ENCODE measurements around the gene LZTS2.

- TF ChIP-seq CTCF (IDR thresholded peaks at IDR 0.05) (no peak), EP300 (IDR thresholded peaks at IDR 0.05) (no peak)
Measured at GRCh38 chr10:101003639-101004206, 4.1 kb downstream of the LZTS2 start.
